Endothelial cell of umbilical vein (primary cell): ENCODE data around the gene TRIP10. TPM values are rescaled to one million over a fixed set of nuclear protein-coding genes. Genes with fewer than 3 reads are reported as not detected.

Source experiments
- BruUV-seq: library from RNA; stranded (reverse); fragments of 400-500 nt; replicated peaks from 2 replicates; lab custom pipeline; 2021; lab: Mats Ljungman, UMichigan
- CTCF ChIA-PET: fragments of 300-600, 350-600 bp; sonication (Branson Sonifier 250); formaldehyde crosslinking; loops from one replicate; lab custom pipeline; 2021; ENCODE audit warnings: antibody characterized with exemption, inconsistent platforms; lab: Charles Lee
- POLR2A ChIA-PET: fragments of 300-600, 350-600 bp; sonication (Branson Sonifier 250); formaldehyde crosslinking; loops from one replicate; lab custom pipeline; 2021; ENCODE audit warnings: antibody characterized with exemption, inconsistent platforms; lab: Charles Lee
- DNase-seq: peaks from one replicate; pipeline ENCODE4 v3.0.0-alpha.2; 2011; ENCODE audit warnings: low read depth, low spot score
- FAIRE-seq: peaks from 2 replicates; lab custom pipeline; 2011; peaks lifted over from hg19 to GRCh38; lab: Jason Lieb, UNC
- H2AFZ ChIP-seq: 2 replicates; pipeline ENCODE4 v1.6.0; 2012; ENCODE audit warnings: low read depth, low read length, control low read depth, inconsistent platforms
- H3K27ac ChIP-seq: 2 replicates; pipeline ENCODE4 v1.5.1; 2011; ENCODE audit warnings: low read depth, mild to moderate bottlenecking, control low read depth, low read length, moderate library complexity; ENCODE audit not compliant: insufficient read depth
- H3K27me3 ChIP-seq, 2 experiments: 2 replicates each; pipeline versions ENCODE4 v1.6.0 to v1.6.1; 2011; ENCODE audit warnings: low read length in 2 of 2, mixed read lengths in 1 of 2; ENCODE audit not compliant: control insufficient read depth in 2 of 2, insufficient read depth in 2 of 2
- H3K36me3 ChIP-seq, 2 experiments: 2 replicates in 1 of 2; 3 replicates in 1 of 2; pipeline ENCODE4 v1.5.1; 2011; ENCODE audit warnings: low read length in 2 of 2, mild to moderate bottlenecking in 1 of 2, moderate library complexity in 1 of 2; ENCODE audit not compliant: control insufficient read depth in 2 of 2, insufficient read depth in 2 of 2; ENCODE audit errors: extremely low read depth in 1 of 2
- H3K4me1 ChIP-seq: 3 replicates; pipeline ENCODE4 v1.5.1; 2011; ENCODE audit warnings: mild to moderate bottlenecking, low read length; ENCODE audit not compliant: control insufficient read depth, insufficient read depth; ENCODE audit errors: extremely low read depth
- H3K4me2 ChIP-seq: 2 replicates; pipeline ENCODE4 v1.6.1; 2011; ENCODE audit warnings: low read length, control low read depth, mixed read lengths; ENCODE audit not compliant: insufficient read depth
- H3K4me3 ChIP-seq, 3 experiments: fragments of 200-600 bp in 1 of 3; sonication (generic), shearing (Covaris generic) in 1 of 3; replicated peaks in 1 of 3; 2 replicates each; pipeline ENCODE4 v1.5.1; 2011 to 2016; ENCODE audit warnings: control low read depth in 3 of 3, low read length in 3 of 3, mild to moderate bottlenecking in 2 of 3, inconsistent platforms in 1 of 3, low read depth in 1 of 3, moderate library complexity in 1 of 3; ENCODE audit not compliant: insufficient read depth in 1 of 3
- H3K79me2 ChIP-seq: 2 replicates; pipeline ENCODE4 v1.6.0; 2012; ENCODE audit warnings: low read length, inconsistent platforms; ENCODE audit not compliant: control insufficient read depth, insufficient read depth
- H3K9ac ChIP-seq: replicated peaks from 2 replicates; pipeline ENCODE3; 2011; ENCODE audit warnings: low read length, control low read depth; ENCODE audit not compliant: insufficient read depth; ENCODE audit errors: extremely low read depth
- H3K9me1 ChIP-seq: replicated peaks from 3 replicates; pipeline ENCODE4 v1.6.0; 2011; ENCODE audit warnings: mild to moderate bottlenecking, low read length; ENCODE audit not compliant: control insufficient read depth, insufficient read depth; ENCODE audit errors: extremely low read depth
- H3K9me3 ChIP-seq: replicated peaks from 2 replicates; pipeline ENCODE4 v1.5.1; 2012; ENCODE audit warnings: low read length, inconsistent platforms; ENCODE audit not compliant: control insufficient read depth, insufficient read depth
- H4K20me1 ChIP-seq: replicated peaks from 2 replicates; pipeline ENCODE3; 2011; ENCODE audit warnings: mild to moderate bottlenecking, low read length; ENCODE audit not compliant: control insufficient read depth, insufficient read depth; ENCODE audit errors: extremely low read depth
- EZH2 ChIP-seq: IDR thresholded peaks from 2 replicates; pipeline ENCODE4 v1.6.1; 2012; ENCODE audit warnings: borderline replicate concordance, low read depth, mild to moderate bottlenecking, moderate library complexity, low read length, inconsistent platforms; ENCODE audit not compliant: severe bottlenecking
- FOS ChIP-seq: IDR thresholded peaks from 2 replicates; pipeline ENCODE4 v1.6.1; 2011; ENCODE audit warnings: mild to moderate bottlenecking, low read length, moderate library complexity, borderline replicate concordance; ENCODE audit not compliant: insufficient read depth
- GATA2 ChIP-seq: IDR thresholded peaks from 2 replicates; pipeline ENCODE4 v1.7.0; 2011; ENCODE audit warnings: low read depth, mild to moderate bottlenecking, moderate library complexity, mixed read lengths, low read length; ENCODE audit not compliant: insufficient read length, insufficient read depth
- JUN ChIP-seq: IDR thresholded peaks from 2 replicates; pipeline ENCODE4 v1.6.1; 2011; ENCODE audit warnings: borderline replicate concordance, low read depth; ENCODE audit not compliant: insufficient read length, insufficient read depth
- MYC ChIP-seq: IDR thresholded peaks from one replicate; pipeline ENCODE4 v1.6.1; 2011; ENCODE audit warnings: mild to moderate bottlenecking, low read depth, low read length
- POLR2A ChIP-seq: IDR thresholded peaks from 2 replicates; pipeline ENCODE4 v1.6.1; 2012; ENCODE audit warnings: low read depth, mild to moderate bottlenecking, control low read depth, low read length
- POLR2AphosphoS5 ChIP-seq: IDR thresholded peaks from 2 replicates; pipeline ENCODE4 v1.6.1; 2012; ENCODE audit warnings: low read depth, mild to moderate bottlenecking, control low read depth, low read length, moderate library complexity; ENCODE audit not compliant: insufficient read depth
- dilution Hi-C: fragments of 300-500 bp; cut with MboI; formaldehyde crosslinking; loops from one replicate; pipeline ENCODE4 v1.15.0; 2019; ENCODE audit warnings: low sequenced_read_pairs; ENCODE audit not compliant: extremely low pct_ligation_motif_present
- intact Hi-C: fragments of 100-400 bp; cut with micrococcal nuclease; formaldehyde crosslinking; loops from one replicate; pipeline ENCODE4 v1.10.0; 2022
- polyA plus RNA-seq, 4 experiments: library from polyadenylated mRNA; depleted of rRNA in 3 of 4; stranded (reverse) in 3 of 4; unstranded in 1 of 4; fragments of >200 nt; gene quantifications; 2 replicates each; pipeline versions ENCODE4 v1.2.1 to v1.2.3, GENCODE V29; 2011 to 2012; ENCODE audit warnings: missing spikeins in 1 of 4
- total RNA-seq: library from RNA; stranded (reverse); gene quantifications from 2 replicates; pipeline ENCODE4 v1.2.3, GENCODE V29; 2021
- TF ChIP-seq, protein P1 (sequence below), 2 donors: IDR thresholded peaks; 1 replicate in 1 of 2; 2 replicates in 1 of 2; pipeline ENCODE4 v1.5.1; 2011; ENCODE audit warnings: low read length in 2 of 2, mild to moderate bottlenecking in 2 of 2, moderate library complexity in 2 of 2, control low read depth in 1 of 2, inconsistent platforms in 1 of 2, low read depth in 1 of 2; ENCODE audit not compliant: insufficient read depth in 1 of 2; ENCODE audit errors: extremely low read depth in 1 of 2
- TF ChIP-seq, protein P2 (sequence below): IDR thresholded peaks from 2 replicates; pipeline ENCODE4 v1.6.1; 2011; ENCODE audit not compliant: insufficient read depth, insufficient read length

TRIP10 gene
- total and polyA plus RNA-seq, 2 donors (not counting 3 experiments of a cell fraction or from before 2014, with no cell fraction given): 28.4 to 69.3 TPM

DNA sequence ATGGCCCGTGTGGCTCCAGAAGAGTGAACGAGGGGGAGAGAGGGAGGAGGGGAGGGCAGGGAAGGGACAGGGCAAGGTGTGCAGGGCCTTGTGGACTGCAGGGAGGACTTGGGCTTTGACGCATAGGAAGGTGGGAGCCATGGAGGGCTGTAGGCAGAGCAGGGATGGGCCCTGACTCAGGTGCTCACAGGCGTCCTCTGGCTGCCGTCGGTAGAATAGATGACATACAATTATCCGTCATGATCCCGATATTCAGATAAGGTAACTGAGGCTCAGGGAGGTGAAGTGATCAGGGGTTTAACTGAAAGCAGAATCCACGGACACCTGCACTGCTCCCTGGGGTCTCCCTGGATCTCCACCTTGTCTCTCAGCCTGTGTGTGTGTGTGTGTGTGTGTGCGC is 22.4 kb upstream of the TRIP10 start:
- H3K4me1 ChIP-seq: no peaks in the 10 kb centered on the region
- TF ChIP-seq JUN (no peak), EZH2 (no peak), FOS (no peak), GATA2 (no peak), POLR2AphosphoS5 (no peak), POLR2A (no peak), MYC (no peak)
- TF ChIP-seq, protein P1, sequence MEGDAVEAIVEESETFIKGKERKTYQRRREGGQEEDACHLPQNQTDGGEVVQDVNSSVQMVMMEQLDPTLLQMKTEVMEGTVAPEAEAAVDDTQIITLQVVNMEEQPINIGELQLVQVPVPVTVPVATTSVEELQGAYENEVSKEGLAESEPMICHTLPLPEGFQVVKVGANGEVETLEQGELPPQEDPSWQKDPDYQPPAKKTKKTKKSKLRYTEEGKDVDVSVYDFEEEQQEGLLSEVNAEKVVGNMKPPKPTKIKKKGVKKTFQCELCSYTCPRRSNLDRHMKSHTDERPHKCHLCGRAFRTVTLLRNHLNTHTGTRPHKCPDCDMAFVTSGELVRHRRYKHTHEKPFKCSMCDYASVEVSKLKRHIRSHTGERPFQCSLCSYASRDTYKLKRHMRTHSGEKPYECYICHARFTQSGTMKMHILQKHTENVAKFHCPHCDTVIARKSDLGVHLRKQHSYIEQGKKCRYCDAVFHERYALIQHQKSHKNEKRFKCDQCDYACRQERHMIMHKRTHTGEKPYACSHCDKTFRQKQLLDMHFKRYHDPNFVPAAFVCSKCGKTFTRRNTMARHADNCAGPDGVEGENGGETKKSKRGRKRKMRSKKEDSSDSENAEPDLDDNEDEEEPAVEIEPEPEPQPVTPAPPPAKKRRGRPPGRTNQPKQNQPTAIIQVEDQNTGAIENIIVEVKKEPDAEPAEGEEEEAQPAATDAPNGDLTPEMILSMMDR (IDR thresholded peaks at IDR 0.05; ENCODE audit: extremely low read depth in 1 of 2, insufficient read depth in 1 of 2, low read depth in 1 of 2, low read length in 2 of 2): no peak
- TF ChIP-seq, protein P2, sequence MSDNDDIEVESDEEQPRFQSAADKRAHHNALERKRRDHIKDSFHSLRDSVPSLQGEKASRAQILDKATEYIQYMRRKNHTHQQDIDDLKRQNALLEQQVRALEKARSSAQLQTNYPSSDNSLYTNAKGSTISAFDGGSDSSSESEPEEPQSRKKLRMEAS: no peak
- intact Hi-C loops (no loop called here), dilution Hi-C loops (no loop called here)
- no peak overlapping the region for H3K9ac ChIP-seq
- ChIA-PET CTCF (no interaction called here), POLR2A (no interaction called here)
- FAIRE-seq: peak; percentile 31
- BruUV-seq: no TSS peak
- no peaks in the 10 kb centered on the region for H3K9me1 ChIP-seq
- H3K4me2 ChIP-seq: no peak overlapping the region
- H3K27ac ChIP-seq: no peak overlapping the region
- H2AFZ ChIP-seq: no peak overlapping the region
- no peaks in the 10 kb centered on the region for H3K9me3 ChIP-seq
- no peaks in the 10 kb centered on the region for H3K27me3 ChIP-seq
- DNase-seq: no peak
- no peaks in the 10 kb centered on the region for H3K36me3 ChIP-seq
- no peak overlapping the region for H3K4me3 ChIP-seq
- no peaks in the 10 kb centered on the region for H4K20me1 ChIP-seq
- no peaks in the 10 kb centered on the region for H3K79me2 ChIP-seq
